A673 (cell line): ENCODE data around the gene THADA. TPM values are rescaled to one million over a fixed set of nuclear protein-coding genes. Genes with fewer than 3 reads are reported as not detected.

ENCODE experiments used
- BruUV-seq: library from RNA; stranded (reverse); fragments of 400-500 nt; replicated peaks from 2 replicates; lab custom pipeline; 2021; lab: Mats Ljungman, UMichigan
- CTCF ChIA-PET: fragments of 300-600 bp; sonication (Branson Sonifier 250); formaldehyde crosslinking; loops from one replicate; lab custom pipeline; 2022; ENCODE audit warnings: antibody characterized with exemption; lab: Charles Lee
- POLR2A ChIA-PET: fragments of 300-600 bp; sonication (Branson Sonifier 250); formaldehyde crosslinking; loops from one replicate; lab custom pipeline; 2022; ENCODE audit warnings: antibody characterized with exemption; ENCODE audit not compliant: low non-redundant PET; lab: Charles Lee
- DNase-seq: peaks from one replicate; pipeline ENCODE4 v3.0.0-alpha.2; 2015; ENCODE audit warnings: low spot score
- H3K27ac ChIP-seq: fragments of 200-600 bp; sonication (generic); 2 replicates; pipeline ENCODE4 v1.5.1; 2016; ENCODE audit warnings: mixed run types, low read depth, mild to moderate bottlenecking, mixed read lengths, antibody characterized with exemption, low read length; ENCODE audit not compliant: poor library complexity, severe bottlenecking
- H3K27me3 ChIP-seq: fragments of 200-600 bp; sonication (generic); replicated peaks from 2 replicates; pipeline ENCODE4 v1.6.1; 2017; ENCODE audit warnings: mixed run types, low read depth, mild to moderate bottlenecking, mixed read lengths, antibody characterized with exemption, low read length; ENCODE audit not compliant: insufficient read depth, poor library complexity
- H3K36me3 ChIP-seq: fragments of 200-600 bp; sonication (generic); 2 replicates; pipeline ENCODE4 v1.6.1; 2016; ENCODE audit warnings: mixed run types, mild to moderate bottlenecking, mixed read lengths, antibody characterized with exemption, low read length; ENCODE audit not compliant: insufficient read depth, poor library complexity, severe bottlenecking
- H3K4me1 ChIP-seq: fragments of 200-600 bp; sonication (generic); 2 replicates; pipeline ENCODE4 v1.6.1; 2017; ENCODE audit warnings: mixed run types, mild to moderate bottlenecking, mixed read lengths, antibody characterized with exemption, low read length; ENCODE audit not compliant: insufficient read depth, poor library complexity, severe bottlenecking
- H3K4me3 ChIP-seq: fragments of 200-600 bp; sonication (generic); 2 replicates; pipeline ENCODE4 v1.5.1; 2016; ENCODE audit warnings: low read depth, mixed run types, mild to moderate bottlenecking, mixed read lengths, low read length; ENCODE audit not compliant: poor library complexity, severe bottlenecking
- H3K9me3 ChIP-seq: fragments of 200-600 bp; sonication (generic); 2 replicates; pipeline ENCODE4 v1.6.1; 2016; ENCODE audit warnings: mixed run types, low read depth, mild to moderate bottlenecking, mixed read lengths, antibody characterized with exemption, low read length; ENCODE audit not compliant: poor library complexity, severe bottlenecking
- EZH2 ChIP-seq: fragments of 200-600 bp; sonication (generic); IDR thresholded peaks from 2 replicates; pipeline ENCODE4 v1.6.1; 2017; ENCODE audit warnings: borderline replicate concordance, low read depth, mild to moderate bottlenecking, mixed read lengths, antibody characterized with exemption, low read length; ENCODE audit not compliant: poor library complexity, severe bottlenecking
- intact Hi-C: fragments of 100-400 bp; cut with micrococcal nuclease; formaldehyde crosslinking; loops from one replicate; pipeline ENCODE4 v1.10.0; 2022; ENCODE audit not compliant: unreplicated experiment
- total RNA-seq: library from RNA; stranded (reverse); gene quantifications from 2 replicates; pipeline ENCODE4 v1.2.3, GENCODE V29; 2021
- TF ChIP-seq, protein P1 (sequence below): fragments of 300-800, 200-600 bp; sonication (generic); conservative IDR thresholded peaks from 2 replicates; pipeline ENCODE4 v1.5.1; 2017; ENCODE audit warnings: low read depth, mild to moderate bottlenecking, antibody characterized with exemption, low read length, moderate library complexity, mixed read lengths

THADA gene
- total RNA-seq, 1 experiment from 2014 or later: 39.7 TPM

- no peak overlapping the region for H3K4me3 ChIP-seq
- DNase-seq: no peak
- no peaks in the 10 kb centered on the region for H3K27me3 ChIP-seq
- no peaks in the 10 kb centered on the region for H3K4me1 ChIP-seq
- POLR2A ChIA-PET: no interaction called here
- no peaks in the 10 kb centered on the region for H3K36me3 ChIP-seq
- no peak overlapping the region for H3K27ac ChIP-seq
- CTCF ChIA-PET: no interaction called here
- intact Hi-C loops: no loop called here
- BruUV-seq: no TSS peak
- no peak for TF ChIP-seq EZH2
- TF ChIP-seq, protein P1, sequence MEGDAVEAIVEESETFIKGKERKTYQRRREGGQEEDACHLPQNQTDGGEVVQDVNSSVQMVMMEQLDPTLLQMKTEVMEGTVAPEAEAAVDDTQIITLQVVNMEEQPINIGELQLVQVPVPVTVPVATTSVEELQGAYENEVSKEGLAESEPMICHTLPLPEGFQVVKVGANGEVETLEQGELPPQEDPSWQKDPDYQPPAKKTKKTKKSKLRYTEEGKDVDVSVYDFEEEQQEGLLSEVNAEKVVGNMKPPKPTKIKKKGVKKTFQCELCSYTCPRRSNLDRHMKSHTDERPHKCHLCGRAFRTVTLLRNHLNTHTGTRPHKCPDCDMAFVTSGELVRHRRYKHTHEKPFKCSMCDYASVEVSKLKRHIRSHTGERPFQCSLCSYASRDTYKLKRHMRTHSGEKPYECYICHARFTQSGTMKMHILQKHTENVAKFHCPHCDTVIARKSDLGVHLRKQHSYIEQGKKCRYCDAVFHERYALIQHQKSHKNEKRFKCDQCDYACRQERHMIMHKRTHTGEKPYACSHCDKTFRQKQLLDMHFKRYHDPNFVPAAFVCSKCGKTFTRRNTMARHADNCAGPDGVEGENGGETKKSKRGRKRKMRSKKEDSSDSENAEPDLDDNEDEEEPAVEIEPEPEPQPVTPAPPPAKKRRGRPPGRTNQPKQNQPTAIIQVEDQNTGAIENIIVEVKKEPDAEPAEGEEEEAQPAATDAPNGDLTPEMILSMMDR: no peak
- H3K9me3 ChIP-seq: no peaks in the 10 kb centered on the region
These were observed 349.2 kb downstream of the THADA start for GRCh38 chr2:43246641-43247040.

- ChIA-PET CTCF (no interaction called here), POLR2A (interaction anchor here (0.6 kb wide), 1 partner anchor 32 kb away, joined by 3 read pairs; no protein-coding TSS in a partner anchor)
- Histone ChIP-seq H3K4me1 (no peaks in the 10 kb centered on the region), H3K36me3 (no peaks in the 10 kb centered on the region), H3K27ac (no peak overlapping the region), H3K27me3 (no peaks in the 10 kb centered on the region), H3K9me3 (no peaks in the 10 kb centered on the region), H3K4me3 (no peak overlapping the region)
- TF ChIP-seq, protein P1: no peak
- TF ChIP-seq EZH2: no peak
- BruUV-seq: no TSS peak
- no peak for DNase-seq
- intact Hi-C loops: no loop called here
These were observed 354.3 kb downstream of the THADA start for GRCh38 chr2:43241558-43241957.

DNA sequence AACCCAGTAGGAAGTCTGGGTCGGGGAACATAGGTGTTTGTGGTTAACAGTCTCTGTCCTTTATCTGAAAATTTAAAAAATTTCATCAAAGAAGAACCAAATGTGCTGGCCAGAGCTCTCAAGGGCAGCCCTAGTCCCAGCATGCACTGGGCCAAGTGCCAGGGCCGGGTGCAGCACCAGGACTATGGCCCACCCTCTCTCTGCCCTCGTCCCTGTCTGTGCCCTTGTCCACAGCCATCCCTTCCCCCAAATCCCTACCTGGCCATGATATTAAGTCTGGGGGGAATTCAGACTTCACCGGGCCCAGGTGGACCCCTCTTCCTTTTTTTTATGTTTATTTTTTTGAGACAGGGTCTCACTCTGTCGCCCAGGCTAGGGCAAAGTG is 355.1 kb downstream of the THADA start:
- no TSS peak for BruUV-seq
- H3K27ac ChIP-seq: no peak overlapping the region
- intact Hi-C loops: no loop called here
- no peak for DNase-seq
- H3K4me1 ChIP-seq: no peaks in the 10 kb centered on the region
- CTCF ChIA-PET: no interaction called here
- no peaks in the 10 kb centered on the region for H3K9me3 ChIP-seq
- no peaks in the 10 kb centered on the region for H3K36me3 ChIP-seq
- POLR2A ChIA-PET: no interaction called here
- H3K4me3 ChIP-seq: no peak overlapping the region
- TF ChIP-seq, protein P1: no peak
- no peak for TF ChIP-seq EZH2
- H3K27me3 ChIP-seq: no peaks in the 10 kb centered on the region
